Stimulated activated CD4-positive, alpha-beta T cell treated with anti-CD3 and anti-CD28 coated beads, Interleukin-1b, Interleukin-23, amount 100 ng/mL, for 24 hours (primary cell): ENCODE data around the gene PPP3CA.

Experiments used
- DNase-seq, 4 experiments: peaks; one replicate each; pipeline ENCODE4 v3.0.0-alpha.2; 2020; ENCODE audit warnings: low read depth in 4 of 4, low spot score in 1 of 4

PPP3CA gene

GRCh38 chr4:101347267-101347556 lies at the start of gene PPP3CA:
PPP3CA (minus strand) TSS chr4:101347526.
- no peak for DNase-seq

- DNase-seq, result no peak
These were observed 45.9 kb upstream of the PPP3CA start for GRCh38 chr4:101393256-101393655.

GRCh38 chr4:101370663-101371210 lies 23.4 kb upstream of the PPP3CA start:
- no peak for DNase-seq

DNA sequence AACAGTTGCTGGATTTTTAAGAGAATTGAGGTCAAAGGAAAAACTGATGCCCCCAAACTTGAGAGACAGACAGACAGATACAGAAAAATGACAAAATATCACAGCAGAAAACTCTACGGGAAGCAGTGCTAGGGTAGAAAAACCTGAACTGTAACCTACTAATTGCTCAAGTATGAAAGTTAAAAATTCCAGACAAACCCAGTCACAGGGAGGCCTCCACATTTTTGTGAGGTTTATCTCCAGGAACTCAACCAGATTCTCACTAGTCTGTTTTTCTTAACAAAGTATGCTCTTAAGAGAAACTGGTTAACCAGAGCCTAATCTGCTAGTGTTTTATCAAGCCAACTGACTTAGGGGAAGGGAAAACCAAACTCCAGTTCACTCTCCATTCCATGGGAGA lies 19.9 kb upstream of the PPP3CA start:
- DNase-seq, result no peak

DNA sequence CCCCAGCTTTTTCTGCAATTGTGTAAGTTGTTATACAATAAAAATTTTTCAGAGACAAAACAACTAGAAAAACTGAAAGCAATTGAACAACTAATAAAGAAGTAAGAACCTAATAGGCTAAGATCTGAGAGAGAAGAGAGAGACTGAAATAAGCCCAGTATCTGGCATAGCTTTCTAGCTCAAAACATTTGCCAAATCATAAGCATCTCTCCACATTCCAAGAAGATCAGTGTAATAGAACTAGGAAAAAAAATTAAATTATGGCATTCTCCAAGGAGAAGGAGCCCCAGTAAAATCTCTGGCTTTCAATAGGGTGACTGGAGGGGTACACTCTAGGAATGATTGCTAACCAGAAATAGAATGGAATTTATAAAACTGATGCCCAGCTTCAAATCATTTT lies 19.0 kb upstream of the PPP3CA start:
- no peak for DNase-seq

- DNase-seq, result no peak
These were observed 10.4 kb upstream of the PPP3CA start for GRCh38 chr4:101357751-101358150.

GRCh38 chr4:101356928-101357327 lies 9.6 kb upstream of the PPP3CA start:
- no peak for DNase-seq

- no peak for DNase-seq
These were observed 8.7 kb upstream of the PPP3CA start for GRCh38 chr4:101355767-101356702.

- no peak for DNase-seq
These were observed 7.9 kb upstream of the PPP3CA start for GRCh38 chr4:101355246-101355645.

GRCh38 chr4:101349801-101350064 lies 2.4 kb upstream of the PPP3CA start:
- DNase-seq, result no peak

DNA sequence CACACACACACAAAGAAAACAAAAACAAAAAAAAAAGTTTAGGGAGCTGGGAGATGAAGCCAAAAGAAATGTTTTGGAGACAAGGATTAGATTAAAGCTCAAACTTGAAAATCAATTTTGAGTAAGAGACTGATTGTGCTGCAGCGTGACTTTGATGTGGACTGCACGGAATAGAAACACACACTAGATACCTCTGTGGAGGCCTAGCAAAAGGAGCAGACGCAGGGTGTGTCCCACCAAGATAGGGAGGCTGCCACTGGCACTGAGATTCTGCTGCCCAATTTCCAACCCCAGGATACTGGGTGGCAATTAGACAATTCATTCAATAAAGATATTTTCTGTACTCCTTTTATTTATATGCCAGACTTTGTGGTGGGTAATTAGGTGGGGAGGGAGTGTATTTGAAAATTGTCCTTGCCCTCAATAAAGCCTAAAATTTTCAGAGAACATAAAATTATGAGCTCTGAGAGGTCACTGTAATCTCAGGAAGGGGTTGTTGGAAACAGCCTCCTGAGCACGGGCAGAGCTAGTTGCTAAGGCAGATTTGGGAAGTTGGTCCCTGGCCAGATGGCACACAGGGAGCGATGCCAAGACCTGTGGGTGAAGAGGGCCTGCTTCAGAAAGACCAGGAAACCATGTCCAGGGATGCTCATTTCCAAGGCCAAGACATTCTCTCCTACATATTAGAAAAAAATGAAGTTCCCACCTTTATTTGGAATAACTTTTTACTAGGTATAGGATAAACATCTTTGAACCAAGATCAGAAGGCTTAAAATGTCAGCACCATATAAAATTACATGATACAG lies 1.9 kb upstream of the PPP3CA start:
- no peak for DNase-seq

- DNase-seq, result no peak
These were observed 1.1 kb upstream of the PPP3CA start for GRCh38 chr4:101348367-101348827.

DNA sequence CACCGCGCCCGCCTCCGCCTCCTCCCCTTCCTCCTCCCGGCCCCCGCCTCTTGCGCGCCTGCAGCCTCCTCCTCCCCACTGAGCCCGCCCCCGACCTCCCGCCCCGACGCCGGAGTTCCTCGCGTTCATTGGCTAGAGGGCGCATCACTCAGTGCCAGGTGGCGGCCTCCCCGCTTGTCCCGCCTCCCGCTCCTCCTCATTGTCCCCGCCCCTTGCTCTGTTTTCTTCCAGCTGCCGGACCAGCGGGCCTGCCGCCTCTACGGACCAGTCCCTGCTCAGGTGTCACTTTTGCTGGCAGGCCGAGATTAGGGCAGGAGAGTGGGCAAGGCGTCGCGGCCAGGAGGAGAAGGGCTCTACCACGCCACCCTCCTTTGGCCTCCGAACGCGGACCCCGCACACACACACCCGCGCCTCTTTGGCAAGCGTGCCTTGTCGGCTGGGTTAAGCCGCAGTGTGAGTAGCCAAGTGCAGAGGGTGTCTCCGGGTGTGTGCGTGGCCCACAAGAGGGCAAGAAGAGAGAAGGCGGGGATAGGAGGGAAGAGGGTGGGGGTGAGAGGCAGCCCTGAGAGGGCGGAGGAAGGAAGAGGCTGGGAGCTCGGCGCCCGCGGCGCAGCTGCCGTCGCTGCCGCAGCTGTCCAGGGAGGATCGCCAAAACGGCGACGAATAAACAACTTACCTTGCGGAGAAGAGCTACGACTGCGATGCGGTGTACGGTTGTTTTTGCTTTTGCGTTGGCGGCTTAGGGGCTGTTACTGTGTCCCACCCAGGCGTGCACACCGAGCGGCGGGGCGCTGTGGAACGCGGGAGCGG lies 436 bp upstream of the PPP3CA start:
- peak; percentile 94 to 98 (median 98) for DNase-seq

DNA sequence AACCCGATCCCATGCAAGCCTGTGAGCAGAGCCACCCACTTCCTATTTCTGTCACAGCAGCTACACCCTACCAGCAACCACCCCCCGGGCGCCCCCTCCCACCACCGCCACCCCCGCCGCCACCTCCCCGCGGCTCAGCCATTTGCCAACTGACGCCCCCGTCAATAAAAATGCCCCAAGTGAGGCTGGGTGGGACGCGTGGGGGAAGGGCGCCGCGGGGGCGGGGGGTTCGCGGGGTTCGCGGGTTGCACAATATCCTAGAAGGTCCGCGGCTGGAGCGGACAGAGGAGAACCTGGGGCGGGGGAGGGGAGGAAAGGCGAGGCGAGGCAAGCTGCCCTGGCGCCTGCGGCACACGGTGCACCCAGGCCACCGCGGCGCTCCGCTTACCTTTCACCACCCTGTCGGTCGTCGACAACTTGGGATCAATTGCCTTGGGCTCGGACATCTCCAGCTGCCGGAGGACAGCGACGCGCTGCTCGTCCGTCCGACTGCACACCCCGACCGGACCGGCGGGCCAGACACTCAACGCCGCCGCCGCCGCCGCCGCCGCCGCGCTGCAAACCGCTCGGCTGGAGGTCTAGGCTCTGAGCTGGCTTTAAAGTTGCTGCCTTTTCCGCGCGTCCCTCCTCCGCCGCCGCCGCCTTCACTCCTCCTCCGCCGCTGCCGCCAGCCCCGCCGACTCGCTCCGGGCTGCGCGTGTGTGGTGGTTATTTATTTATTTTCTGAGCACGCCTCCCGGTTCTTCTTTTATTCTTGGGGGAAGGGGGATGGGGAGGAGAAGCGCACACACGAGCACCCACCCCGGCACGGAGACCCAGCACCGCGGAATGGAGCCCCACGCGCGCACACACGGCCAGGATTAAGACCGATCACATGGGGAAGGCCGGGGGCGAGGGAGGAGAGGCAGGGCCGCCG lies 717 bp downstream of the PPP3CA start:
- DNase-seq, result peak; percentile 20 to 37 (median 32)

DNA sequence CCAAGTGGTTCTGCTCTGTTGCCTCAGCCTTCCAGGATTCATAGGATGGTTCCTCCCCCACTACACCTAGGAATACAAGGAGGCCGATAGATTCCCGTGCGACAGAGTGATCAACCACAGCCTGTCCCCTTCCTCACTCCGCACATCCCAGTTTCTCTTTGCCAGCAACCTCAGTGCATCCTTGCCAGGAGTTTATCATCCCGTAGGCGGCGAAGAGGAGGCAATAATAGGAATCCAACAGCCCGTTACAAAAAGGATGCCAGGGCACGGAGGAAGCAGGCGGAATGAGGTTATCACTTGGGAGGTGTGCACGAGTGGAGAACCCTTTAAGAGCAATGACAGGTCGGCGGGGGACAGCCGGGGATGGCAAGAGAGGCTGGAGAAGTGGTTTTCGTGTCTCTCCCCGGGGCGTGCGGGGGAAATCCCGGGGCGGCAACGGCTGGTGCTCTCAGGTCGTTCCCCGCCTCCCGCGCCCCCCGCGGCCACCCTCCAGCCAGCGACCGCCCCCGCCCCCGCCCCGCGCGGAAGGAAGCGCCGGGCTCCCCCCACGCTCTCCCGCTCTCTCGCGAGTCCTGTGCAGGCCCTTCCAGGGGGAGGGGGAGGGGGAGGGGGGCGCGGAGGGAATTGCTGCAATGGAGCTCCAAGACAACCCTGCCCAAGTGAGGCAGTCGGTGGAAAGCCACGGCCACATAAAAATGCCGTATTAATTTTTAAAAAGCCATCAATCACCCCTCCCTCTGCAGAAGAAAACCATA lies 1.6 kb downstream of the PPP3CA start:
- DNase-seq, result peak; percentile 4 to 34 (median 23)

- DNase-seq, result no peak
These were observed 2.1 kb downstream of the PPP3CA start for GRCh38 chr4:101345271-101345595.

GRCh38 chr4:101339332-101339731 lies 8.0 kb downstream of the PPP3CA start:
- no peak for DNase-seq

GRCh38 chr4:101337688-101338087 lies 9.6 kb downstream of the PPP3CA start:
- DNase-seq, result no peak

DNA sequence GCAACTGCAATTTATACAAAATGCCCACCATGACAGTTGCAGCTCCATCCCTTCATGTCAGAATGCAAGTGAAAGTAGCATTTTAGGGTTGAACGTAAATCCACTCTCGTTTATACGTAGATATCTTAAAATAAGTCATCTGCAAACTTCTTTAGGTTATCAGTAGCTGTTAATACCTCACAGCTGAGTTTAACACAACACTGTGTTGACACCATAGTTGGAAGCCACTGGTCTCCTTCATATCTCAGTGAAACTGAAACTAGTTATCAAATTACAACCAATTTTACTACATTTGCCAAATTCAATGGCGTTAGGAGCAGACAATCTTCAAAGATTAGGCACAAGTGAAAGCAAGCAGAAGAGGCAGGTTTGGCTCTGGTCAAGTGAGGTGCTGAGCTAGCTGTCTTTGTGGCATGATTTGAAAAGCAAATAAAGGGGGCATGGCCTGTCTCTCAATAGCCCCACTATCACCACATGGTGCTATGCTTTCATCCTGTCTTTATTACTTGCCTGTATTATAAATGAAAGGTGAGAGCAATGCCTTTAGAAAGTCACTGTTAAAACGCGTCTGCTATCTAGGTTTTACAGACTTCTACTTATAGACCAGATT lies 12.3 kb downstream of the PPP3CA start:
- no peak for DNase-seq
